Choroid plexus epithelial cell (primary cell): ENCODE data around the gene TUT7.
A peak's percentile ranks its signal among the peaks of the same experiment; 100 is the strongest.
"Not testable (repeated sequence)": the region's sequence is repeated elsewhere in the genome, so short reads cannot be mapped to it uniquely, and the experiment has no call there.

Experiments used
- DNase-seq: peaks from one replicate; pipeline ENCODE4 v3.0.0-alpha.2; 2010; ENCODE audit warnings: low read depth
- H3K4me3 ChIP-seq: 2 replicates; pipeline ENCODE4 v1.5.1; 2011; ENCODE audit warnings: low read depth, mild to moderate bottlenecking, control low read depth, low read length, moderate library complexity
- CTCF ChIP-seq: conservative IDR thresholded peaks from 2 replicates; pipeline ENCODE4 v1.5.1; 2011; ENCODE audit warnings: low read depth, mild to moderate bottlenecking, control low read depth, inconsistent platforms, low read length, moderate library complexity

Gene TUT7

GRCh38 chr9:86322973-86323644, 31.1 kb downstream of the TUT7 start:
- TF ChIP-seq CTCF, result no peak
- DNase-seq, result peak; percentile 76
- no peak overlapping the region for H3K4me3 ChIP-seq

- H3K4me3 ChIP-seq, result no peak overlapping the region
- peak; percentile 96 for DNase-seq
- TF ChIP-seq CTCF, result no peak
These were observed 32.8 kb downstream of the TUT7 start for GRCh38 chr9:86321373-86321772.

GRCh38 chr9:86318187-86318586, 36.0 kb downstream of the TUT7 start:
- no peak for TF ChIP-seq CTCF
- H3K4me3 ChIP-seq, result no peak overlapping the region
- no peak for DNase-seq

- H3K4me3 ChIP-seq, result no peak overlapping the region
- TF ChIP-seq CTCF, result no peak
- DNase-seq, result no peak
These were observed 39.1 kb downstream of the TUT7 start for GRCh38 chr9:86315078-86315477.

- H3K4me3 ChIP-seq, DNase-seq: not testable (repeated sequence)
These were observed 41.3 kb downstream of the TUT7 start for GRCh38 chr9:86312959-86313358.

GRCh38 chr9:86308687-86309086, 45.5 kb downstream of the TUT7 start:
- DNase-seq, result peak; percentile 30
- TF ChIP-seq CTCF, result no peak
- H3K4me3 ChIP-seq, result no peak overlapping the region

- DNase-seq, result peak; percentile 56
- TF ChIP-seq CTCF, result no peak
These were observed 49.9 kb downstream of the TUT7 start for GRCh38 chr9:86304236-86304730.

More at GRCh38 chr9:86304236-86304730, 49.9 kb downstream of the TUT7 start:
- no peak overlapping the region for H3K4me3 ChIP-seq
